Kidney epithelial cell (primary cell): Measurements from ENCODE around the gene BRD9. TPM values are rescaled to one million over a fixed set of nuclear protein-coding genes. Genes with fewer than 3 reads are reported as not detected.
"Not testable (repeated sequence)": the region's sequence is repeated elsewhere in the genome, so short reads cannot be mapped to it uniquely, and the experiment has no call there.

ENCODE experiments used
- DNase-seq: peaks from one replicate; pipeline ENCODE4 v3.0.0-alpha.2; 2010; ENCODE audit warnings: low read depth
- H3K27me3 ChIP-seq: 2 replicates; pipeline ENCODE4 v1.6.0; 2011; ENCODE audit warnings: low read length; ENCODE audit not compliant: control insufficient read depth, insufficient read depth
- H3K36me3 ChIP-seq: 2 replicates; pipeline ENCODE4 v1.5.1; 2011; ENCODE audit warnings: low read length; ENCODE audit not compliant: control insufficient read depth, insufficient read depth
- H3K4me3 ChIP-seq: 2 replicates; pipeline ENCODE4 v1.5.1; 2011; ENCODE audit warnings: low read depth, mild to moderate bottlenecking, control low read depth, low read length
- total RNA-seq: library from RNA; depleted of rRNA; stranded (reverse); fragments of >200 nt; gene quantifications from 2 replicates; pipeline ENCODE4 v1.2.3, GENCODE V29; 2015

The BRD9 gene
- total RNA-seq, 1 donor from 2014 or later = 47.3 TPM

- not testable (repeated sequence) for H3K36me3 ChIP-seq, H3K27me3 ChIP-seq, DNase-seq, H3K4me3 ChIP-seq
Measured at GRCh38 chr5:844426-844825, 48.2 kb downstream of the BRD9 start.

- H3K36me3 ChIP-seq, H3K4me3 ChIP-seq, DNase-seq, H3K27me3 ChIP-seq: not testable (repeated sequence)
Measured at GRCh38 chr5:843926-844325, 48.7 kb downstream of the BRD9 start.

GRCh38 chr5:843371-843770 is 49.2 kb downstream of the BRD9 start:
- H3K36me3 ChIP-seq, H3K27me3 ChIP-seq, DNase-seq, H3K4me3 ChIP-seq: not testable (repeated sequence)

GRCh38 chr5:842402-843221 is 50.0 kb downstream of the BRD9 start:
- not testable (repeated sequence) for DNase-seq, H3K27me3 ChIP-seq, H3K36me3 ChIP-seq, H3K4me3 ChIP-seq

GRCh38 chr5:841531-842401 is 50.8 kb downstream of the BRD9 start:
- not testable (repeated sequence) for H3K36me3 ChIP-seq, H3K4me3 ChIP-seq, DNase-seq, H3K27me3 ChIP-seq

- H3K36me3 ChIP-seq, H3K4me3 ChIP-seq, H3K27me3 ChIP-seq, DNase-seq: not testable (repeated sequence)
Measured at GRCh38 chr5:840974-841435, 51.6 kb downstream of the BRD9 start.

GRCh38 chr5:840118-840973 is 52.3 kb downstream of the BRD9 start:
- H3K4me3 ChIP-seq, H3K36me3 ChIP-seq, H3K27me3 ChIP-seq, DNase-seq: not testable (repeated sequence)

GRCh38 chr5:838431-838851 is 54.2 kb downstream of the BRD9 start:
- not testable (repeated sequence) for DNase-seq, H3K27me3 ChIP-seq, H3K4me3 ChIP-seq, H3K36me3 ChIP-seq

- not testable (repeated sequence) for DNase-seq, H3K4me3 ChIP-seq, H3K27me3 ChIP-seq, H3K36me3 ChIP-seq
Measured at GRCh38 chr5:837621-838121, 54.9 kb downstream of the BRD9 start.

GRCh38 chr5:835933-836612 is 56.5 kb downstream of the BRD9 start:
- H3K36me3 ChIP-seq, H3K27me3 ChIP-seq, H3K4me3 ChIP-seq, DNase-seq: not testable (repeated sequence)

- H3K27me3 ChIP-seq, DNase-seq, H3K4me3 ChIP-seq, H3K36me3 ChIP-seq: not testable (repeated sequence)
Measured at GRCh38 chr5:834013-834412, 58.6 kb downstream of the BRD9 start.

GRCh38 chr5:828194-828593 is 64.4 kb downstream of the BRD9 start:
- not testable (repeated sequence) for H3K27me3 ChIP-seq, H3K4me3 ChIP-seq, H3K36me3 ChIP-seq, DNase-seq

GRCh38 chr5:825544-825943 is 67.1 kb downstream of the BRD9 start:
- H3K4me3 ChIP-seq, H3K27me3 ChIP-seq, H3K36me3 ChIP-seq, DNase-seq: not testable (repeated sequence)
